Ureter (tissue), 1 donor: ENCODE results near the gene NLK. TPM values are rescaled to one million over a fixed set of nuclear protein-coding genes. Genes with fewer than 3 reads are reported as not detected.
"Not testable (repeated sequence)": the region's sequence is repeated elsewhere in the genome, so short reads cannot be mapped to it uniquely, and the experiment has no call there.

Experiments used
- DNase-seq: peaks from one replicate; pipeline ENCODE4 v3.0.0-alpha.2; 2020; ENCODE audit warnings: low spot score
- total RNA-seq: library from RNA; stranded (reverse); gene quantifications from one replicate; pipeline ENCODE4 v1.2.4, GENCODE V29; 2023
- donor health status: DM: yes; HTN: yes; CAD: no.

Gene NLK
- total RNA-seq, 1 donor from 2014 or later = 36.0 TPM

DNA sequence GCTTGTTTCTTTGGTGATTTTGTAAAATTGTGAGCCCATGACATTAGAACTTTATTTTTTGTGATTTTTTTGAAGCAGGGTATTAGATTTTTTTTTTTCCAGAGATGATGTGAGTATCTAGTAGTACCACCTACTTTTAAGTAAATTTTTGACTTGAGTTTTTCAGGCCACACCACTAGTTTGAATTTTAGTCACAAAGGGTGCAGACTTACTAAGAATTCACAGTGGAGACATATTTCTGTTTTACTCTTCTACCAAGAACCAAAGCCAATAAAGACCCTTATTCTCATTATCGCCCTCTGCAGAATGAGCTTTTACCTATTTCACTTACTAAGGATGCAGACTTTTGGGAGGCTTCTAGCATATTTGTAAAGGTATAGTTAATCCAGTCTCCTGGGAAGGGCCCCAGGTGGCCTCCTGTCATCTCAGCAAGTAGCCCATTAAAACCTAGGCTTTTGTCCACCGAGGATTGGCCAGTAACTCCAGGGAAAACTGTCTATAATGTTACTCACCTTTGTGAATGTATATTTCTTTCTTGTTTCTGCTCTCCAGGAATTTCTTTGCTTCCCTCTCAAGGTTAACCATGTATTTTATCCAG lies 30.6 kb downstream of the NLK start:
- no peak for DNase-seq

- DNase-seq = no peak
Measured at GRCh38 chr17:28074010-28074409, 31.5 kb downstream of the NLK start.

- DNase-seq = no peak
Measured at GRCh38 chr17:28076144-28076543, 33.7 kb downstream of the NLK start.

DNA sequence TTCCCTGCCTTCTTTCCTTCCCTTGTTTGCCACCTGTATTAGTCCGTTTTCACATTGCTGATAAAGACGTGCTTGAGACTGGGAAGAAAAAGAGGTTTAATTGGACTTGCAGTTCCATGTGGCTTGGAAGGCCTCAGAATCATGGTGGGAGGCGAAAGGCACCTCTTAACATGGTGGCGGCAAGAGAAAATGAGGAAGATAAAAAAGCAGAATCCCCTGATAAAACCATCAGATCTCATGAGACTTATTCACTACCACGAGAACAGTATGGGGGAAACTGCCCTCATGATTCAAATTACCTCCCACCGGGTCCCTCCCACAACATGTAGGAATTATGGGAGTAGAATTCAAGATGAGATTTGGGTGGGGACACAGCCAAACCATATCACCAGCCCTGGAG lies 34.7 kb downstream of the NLK start:
- DNase-seq = not testable (repeated sequence)

DNA sequence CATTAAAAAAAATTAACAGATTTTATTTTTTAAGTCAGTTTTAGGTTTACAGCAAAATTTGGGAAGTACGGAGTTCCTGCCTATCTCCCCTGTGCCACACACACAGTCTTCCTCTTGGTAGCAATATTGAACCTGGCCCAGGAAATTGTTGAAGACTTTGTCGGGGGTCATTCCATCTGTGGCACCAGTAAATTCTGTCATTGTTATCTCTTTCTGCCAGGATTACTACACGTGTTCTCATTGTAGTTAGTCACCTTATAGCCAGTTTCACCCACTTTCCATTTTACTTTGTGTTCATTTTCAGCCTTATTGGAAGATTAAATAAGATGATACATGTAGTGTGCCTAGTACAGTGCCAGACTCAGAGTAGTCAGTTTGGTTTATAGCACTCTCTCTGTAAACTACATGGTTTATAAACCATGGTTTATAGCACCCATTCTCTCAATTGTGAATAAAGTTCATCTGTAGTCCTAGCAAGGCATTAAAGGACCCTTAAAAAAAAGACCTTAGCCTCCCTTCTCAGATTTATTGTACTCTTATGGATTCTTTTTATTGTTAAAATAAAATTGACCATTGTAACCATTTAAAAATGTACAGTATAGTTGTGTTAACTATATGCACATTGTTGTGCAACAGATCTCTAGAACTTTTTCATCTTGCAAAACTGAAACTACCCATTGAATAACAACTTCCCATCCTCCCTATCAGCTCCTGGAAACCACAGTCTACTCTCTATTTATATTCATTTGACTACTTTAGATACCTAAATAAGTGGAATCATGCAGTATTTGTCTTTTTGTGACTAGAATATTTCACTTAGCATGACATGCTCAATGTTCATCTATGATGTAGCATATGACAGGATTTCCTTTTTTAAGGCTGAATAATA lies 36.1 kb downstream of the NLK start:
- no peak for DNase-seq

GRCh38 chr17:28081467-28081866 lies 39.0 kb downstream of the NLK start:
- no peak for DNase-seq

DNA sequence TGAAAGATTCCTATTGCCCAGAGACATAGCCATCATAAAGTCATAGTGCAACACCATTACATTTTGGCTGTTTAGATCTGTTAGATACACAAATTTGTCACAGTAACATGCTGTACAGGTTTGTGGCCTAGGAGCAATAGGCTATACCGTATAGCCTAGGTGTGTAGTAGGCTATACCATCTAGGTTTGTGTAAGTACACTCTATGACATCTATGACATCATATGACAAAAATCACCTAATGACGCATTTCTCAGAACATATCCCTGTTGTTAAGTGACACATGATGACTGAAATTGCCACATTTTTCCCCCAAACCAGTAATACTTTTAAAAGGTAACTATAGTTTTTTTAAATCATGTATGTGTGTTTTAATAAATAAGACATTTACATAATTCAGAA lies 43.3 kb downstream of the NLK start:
- no peak for DNase-seq

GRCh38 chr17:28086519-28086918 lies 44.0 kb downstream of the NLK start:
- no peak for DNase-seq

GRCh38 chr17:28087743-28088142 lies 45.3 kb downstream of the NLK start:
- DNase-seq = no peak

DNA sequence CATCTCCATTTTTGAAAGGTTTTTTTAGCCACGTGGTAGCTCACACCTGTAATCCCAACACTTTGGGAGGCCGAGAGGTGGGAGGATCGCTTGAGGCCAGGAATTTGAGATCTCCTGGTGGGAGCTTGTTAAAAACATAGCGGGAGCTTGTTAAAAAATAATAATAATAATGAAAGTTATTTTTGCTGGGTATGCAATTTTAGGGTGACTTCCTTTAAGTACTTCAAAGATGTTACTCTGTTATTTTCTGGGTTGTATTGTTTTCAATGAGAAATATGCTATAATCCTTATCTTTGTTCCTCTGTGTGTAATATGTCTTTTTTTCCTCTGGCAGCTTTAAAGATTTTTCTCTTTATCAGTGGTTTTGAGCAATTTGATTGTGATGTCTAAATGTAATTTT lies 48.1 kb downstream of the NLK start:
- DNase-seq = no peak

DNA sequence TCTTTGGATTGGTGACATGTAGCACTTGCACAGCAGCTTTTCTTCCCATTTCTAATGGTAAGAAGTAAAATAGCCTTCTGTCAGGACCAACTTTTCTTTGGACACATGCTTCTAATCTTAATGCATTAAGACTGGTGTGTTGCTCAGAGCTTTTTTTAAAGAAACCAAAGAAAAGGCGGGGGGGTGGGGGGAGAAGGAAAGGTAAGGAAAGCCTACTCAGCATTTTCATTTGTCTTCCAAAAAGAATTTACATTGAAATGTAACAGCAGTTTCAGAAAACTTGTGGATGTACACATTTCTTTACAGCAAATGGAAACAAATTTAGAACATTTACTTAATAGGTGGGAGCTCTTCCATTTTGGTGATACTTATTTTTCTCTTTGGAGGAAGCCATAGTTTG lies 49.6 kb downstream of the NLK start:
- DNase-seq = no peak

GRCh38 chr17:28093999-28094716 lies 51.7 kb downstream of the NLK start:
- no peak for DNase-seq

- no peak for DNase-seq
Measured at GRCh38 chr17:28096756-28097155, 54.3 kb downstream of the NLK start.

- no peak for DNase-seq
Measured at GRCh38 chr17:28097254-28097653, 54.8 kb downstream of the NLK start.

- DNase-seq = no peak
Measured at GRCh38 chr17:28097901-28098300, 55.4 kb downstream of the NLK start.

GRCh38 chr17:28098591-28098990 lies 56.1 kb downstream of the NLK start:
- not testable (repeated sequence) for DNase-seq

DNA sequence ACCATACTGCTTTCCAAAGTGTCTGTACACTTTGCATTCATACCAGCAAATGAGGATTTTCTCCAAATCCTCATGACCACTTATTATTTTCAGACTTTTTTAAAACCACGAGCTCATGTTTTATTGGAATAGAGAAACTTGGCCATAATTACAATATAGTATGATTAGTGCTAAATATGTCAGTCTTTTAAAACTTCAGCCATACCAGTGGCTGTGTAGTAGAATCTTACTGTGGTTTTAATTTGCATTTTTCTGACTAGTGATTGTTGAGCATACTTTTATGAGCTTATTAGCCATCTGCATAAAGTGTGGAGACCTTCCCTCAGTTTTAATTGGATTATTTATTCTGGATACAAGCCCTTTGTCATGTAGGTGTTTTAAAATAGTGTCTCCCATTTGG lies 57.8 kb downstream of the NLK start:
- no peak for DNase-seq

- DNase-seq = no peak
Measured at GRCh38 chr17:28100936-28101335, 58.5 kb downstream of the NLK start.

DNA sequence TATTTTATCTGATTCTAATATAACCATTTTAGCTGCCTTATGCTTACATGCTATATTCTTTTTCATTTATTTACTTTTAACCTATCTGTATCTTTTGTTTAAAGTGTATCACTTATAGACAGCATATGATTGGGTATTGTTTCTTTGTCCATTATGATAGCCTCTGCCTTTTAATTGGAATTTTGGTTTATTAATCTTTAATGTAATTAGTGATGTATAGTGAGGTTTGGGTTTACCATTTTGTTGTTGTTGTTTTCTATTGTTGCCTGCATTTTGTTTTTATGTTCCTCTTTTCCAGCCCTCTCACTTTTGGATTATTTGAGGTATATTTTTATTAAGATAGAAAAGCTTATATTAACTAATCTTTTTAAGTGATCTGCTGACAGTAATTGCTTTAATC lies 59.4 kb downstream of the NLK start:
- DNase-seq = no peak

DNA sequence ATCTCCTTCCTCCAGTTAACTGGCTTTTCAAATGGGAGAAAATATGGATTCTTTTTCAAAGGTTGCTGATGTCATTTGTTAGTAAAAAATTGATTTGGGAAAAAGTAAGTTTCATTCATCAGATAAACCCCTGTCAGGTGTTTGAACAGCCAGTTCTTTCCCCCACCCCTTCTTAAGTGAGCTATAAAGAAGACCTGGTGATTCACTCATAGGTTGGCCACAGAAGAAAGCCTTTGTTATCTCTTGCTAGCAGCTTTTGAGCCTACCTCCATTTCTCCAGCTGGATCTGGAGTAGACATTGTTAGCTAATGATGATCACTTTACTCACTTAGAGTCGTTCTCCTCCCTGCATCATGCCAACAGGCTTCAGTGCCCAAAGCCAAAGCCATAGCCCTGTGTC lies 63.0 kb downstream of the NLK start:
- no peak for DNase-seq

DNA sequence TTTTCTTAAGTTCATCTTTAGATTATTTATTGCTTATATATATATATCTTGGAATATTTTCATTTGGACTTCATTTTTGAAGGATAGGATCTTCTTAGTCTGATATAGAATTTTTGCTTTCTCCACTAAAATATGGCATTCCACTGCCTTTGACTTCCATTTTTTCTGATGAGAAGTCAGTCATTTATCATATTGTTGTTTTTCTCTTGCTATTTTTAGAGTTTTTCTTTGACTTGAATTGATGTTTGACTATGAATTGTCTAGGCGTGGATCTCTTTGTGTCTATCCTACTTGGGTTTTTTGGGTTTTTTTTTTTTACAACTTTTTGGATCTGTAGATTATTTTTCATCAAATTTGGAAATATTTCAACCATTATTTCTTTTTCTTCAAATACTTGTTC lies 67.7 kb downstream of the NLK start:
- no peak for DNase-seq

- no peak for DNase-seq
Measured at GRCh38 chr17:28112181-28112580, 69.7 kb downstream of the NLK start.

DNA sequence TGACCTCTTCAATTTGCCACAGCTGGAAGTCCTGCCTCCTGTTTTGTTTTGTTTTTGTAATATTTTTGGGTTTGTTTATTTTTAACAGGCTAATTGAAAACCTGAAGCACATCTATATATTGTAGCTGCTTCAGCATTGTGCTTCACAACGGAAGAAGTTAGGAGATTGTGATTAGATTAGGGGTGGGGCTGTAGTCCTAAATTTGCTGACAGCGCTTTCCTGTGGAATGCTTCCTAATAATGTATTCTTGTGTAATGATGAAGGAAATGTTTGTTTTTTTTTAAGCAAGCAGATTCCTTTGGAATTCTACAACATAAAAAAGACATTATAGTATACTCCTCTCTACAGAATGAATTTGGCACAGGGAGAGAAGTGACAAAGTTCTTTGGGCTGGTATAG lies 70.1 kb downstream of the NLK start:
- DNase-seq = no peak
